HepG2 (cell line): ENCODE measurements around the gene LASP1. TPM values are rescaled to one million over a fixed set of nuclear protein-coding genes. Genes with fewer than 3 reads are reported as not detected.

Experiments
- ARNT ChIP-seq: fragments of 450-650 bp; IDR thresholded peaks from 2 replicates; pipeline ENCODE4 v1.6.1; 2017
- BORCS8-MEF2B ChIP-seq: sonication (generic); formaldehyde crosslinking; IDR thresholded peaks from 2 replicates; pipeline ENCODE4 v1.8.0; 2022; ENCODE audit warnings: mild to moderate bottlenecking, missing genetic modification reagents
- CBX2 ChIP-seq, 2 experiments: fragments of 200-600 bp in 1 of 2; sonication (generic); formaldehyde crosslinking in 1 of 2; IDR thresholded peaks; 2 replicates each; pipeline versions ENCODE4 v1.7.0 to v1.8.1; 2018 to 2022; ENCODE audit warnings: low read depth in 2 of 2, low read length in 1 of 2, mild to moderate bottlenecking in 1 of 2, missing genetic modification reagents in 1 of 2
- CERS6 ChIP-seq: sonication (generic); formaldehyde crosslinking; IDR thresholded peaks from 2 replicates; pipeline ENCODE4 v1.5.0; 2020; ENCODE audit warnings: missing genetic modification reagents
- ERF ChIP-seq: IDR thresholded peaks from 2 replicates; pipeline ENCODE4 v1.6.1; 2018; ENCODE audit warnings: missing biosample characterization, missing genetic modification reagents
- MEF2D ChIP-seq: sonication (generic); formaldehyde crosslinking; IDR thresholded peaks from 2 replicates; pipeline ENCODE4 v1.5.1; 2020; ENCODE audit warnings: mild to moderate bottlenecking, missing genetic modification reagents
- NCOA5 ChIP-seq: sonication (generic); formaldehyde crosslinking; IDR thresholded peaks from 2 replicates; pipeline ENCODE4 v1.4.0; 2020; ENCODE audit warnings: missing genetic modification reagents
- NFKB2 ChIP-seq: sonication (generic); formaldehyde crosslinking; IDR thresholded peaks from 2 replicates; pipeline ENCODE4 v1.4.0; 2020; ENCODE audit warnings: missing genetic modification reagents, borderline replicate concordance
- NFKBIZ ChIP-seq: IDR thresholded peaks from 2 replicates; pipeline ENCODE4 v1.6.1; 2018; ENCODE audit warnings: missing genetic modification reagents, missing compliant biosample characterization
- NR2C2 ChIP-seq: sonication (generic); formaldehyde crosslinking; IDR thresholded peaks from 2 replicates; pipeline ENCODE4 v1.4.0; 2020; ENCODE audit warnings: missing genetic modification reagents, mild to moderate bottlenecking, moderate library complexity, borderline replicate concordance
- SKIL ChIP-seq: sonication (generic); formaldehyde crosslinking; IDR thresholded peaks from 2 replicates; pipeline ENCODE4 v1.8.0; 2022; ENCODE audit warnings: missing genetic modification reagents, mild to moderate bottlenecking, moderate library complexity, borderline replicate concordance
- SMAD3 ChIP-seq: sonication (generic); formaldehyde crosslinking; IDR thresholded peaks from 2 replicates; pipeline ENCODE4 v1.4.0; 2020; ENCODE audit warnings: missing genetic modification reagents
- SMYD3 ChIP-seq: sonication (generic); formaldehyde crosslinking; IDR thresholded peaks from 2 replicates; pipeline ENCODE4 v1.8.1; 2023; ENCODE audit warnings: mild to moderate bottlenecking, missing genetic modification reagents
- TARDBP ChIP-seq: sonication (generic); formaldehyde crosslinking; IDR thresholded peaks from 2 replicates; pipeline ENCODE4 v1.8.0; 2022; ENCODE audit warnings: mild to moderate bottlenecking, missing genetic modification reagents
- TEF ChIP-seq: sonication (generic); formaldehyde crosslinking; IDR thresholded peaks from 2 replicates; pipeline ENCODE4 v1.5.0; 2020; ENCODE audit warnings: missing genetic modification reagents
- U2AF1 ChIP-seq: fragments of 200-400 bp; formaldehyde crosslinking; optimal IDR thresholded peaks from 2 replicates; pipeline ENCODE3; 2017; ENCODE audit warnings: mild to moderate bottlenecking, low read depth, low read length
- ZNF562 ChIP-seq: sonication (generic); formaldehyde crosslinking; IDR thresholded peaks from 2 replicates; pipeline ENCODE4 v1.8.0; 2022; ENCODE audit warnings: missing genetic modification reagents, borderline replicate concordance
- ZNF776 ChIP-seq: sonication (generic); formaldehyde crosslinking; IDR thresholded peaks from 2 replicates; pipeline ENCODE4 v1.4.0; 2020; ENCODE audit warnings: mild to moderate bottlenecking, missing genetic modification reagents
- ZNF781 ChIP-seq: sonication (generic); formaldehyde crosslinking; IDR thresholded peaks from 2 replicates; pipeline ENCODE4 v1.5.1; 2020; ENCODE audit warnings: borderline replicate concordance, mild to moderate bottlenecking, missing genetic modification reagents; ENCODE audit errors: not compliant biosample characterization
- ZSCAN21 ChIP-seq: sonication (generic); formaldehyde crosslinking; IDR thresholded peaks from 2 replicates; pipeline ENCODE4 v1.8.0; 2022; ENCODE audit warnings: mild to moderate bottlenecking, missing genetic modification reagents, moderate library complexity, borderline replicate concordance
- ZSCAN9 ChIP-seq: IDR thresholded peaks from 2 replicates; pipeline ENCODE4 v1.6.1; 2016; ENCODE audit warnings: borderline replicate concordance
- polyA plus RNA-seq, 8 experiments: library from polyadenylated mRNA; depleted of rRNA in 3 of 8; stranded (reverse) in 7 of 8; unstranded in 1 of 8; fragments of >200 nt; fragmentation: Illumina TruSeq in 4 of 8; extraction: Trizol in 4 of 8; gene quantifications; 2 replicates each; pipeline versions ENCODE4 v1.2.1 to v1.2.3, GENCODE V29; 2011 to 2016; ENCODE audit warnings: low read depth in 4 of 8, missing spikeins in 1 of 8, mixed read lengths in 1 of 8; ENCODE audit not compliant: insufficient read depth in 1 of 8
- total RNA-seq, 5 experiments: library from RNA; depleted of rRNA; stranded (reverse); fragments of >200 nt; fragmentation: Illumina TruSeq; extraction: Trizol; gene quantifications; 2 replicates each; pipeline ENCODE4 v1.2.3, GENCODE V29; 2016; ENCODE audit warnings: low read depth in 1 of 5
- TF ChIP-seq, protein P1 (sequence below): sonication (generic); formaldehyde crosslinking; IDR thresholded peaks from 2 replicates; pipeline ENCODE4 v1.5.1; 2020; ENCODE audit warnings: mild to moderate bottlenecking, missing genetic modification reagents, moderate library complexity
- TF ChIP-seq, protein P2 (sequence below): sonication (generic); formaldehyde crosslinking; conservative IDR thresholded peaks from 2 replicates; pipeline ENCODE4 v1.8.0; 2022; ENCODE audit warnings: mild to moderate bottlenecking, moderate library complexity, missing genetic modification reagents

The LASP1 gene
- total and polyA plus RNA-seq, 2 of the 13 experiments (the other 11 are each of a cell fraction or from before 2014, with no cell fraction given), result 70.1 to 97.0 TPM

DNA sequence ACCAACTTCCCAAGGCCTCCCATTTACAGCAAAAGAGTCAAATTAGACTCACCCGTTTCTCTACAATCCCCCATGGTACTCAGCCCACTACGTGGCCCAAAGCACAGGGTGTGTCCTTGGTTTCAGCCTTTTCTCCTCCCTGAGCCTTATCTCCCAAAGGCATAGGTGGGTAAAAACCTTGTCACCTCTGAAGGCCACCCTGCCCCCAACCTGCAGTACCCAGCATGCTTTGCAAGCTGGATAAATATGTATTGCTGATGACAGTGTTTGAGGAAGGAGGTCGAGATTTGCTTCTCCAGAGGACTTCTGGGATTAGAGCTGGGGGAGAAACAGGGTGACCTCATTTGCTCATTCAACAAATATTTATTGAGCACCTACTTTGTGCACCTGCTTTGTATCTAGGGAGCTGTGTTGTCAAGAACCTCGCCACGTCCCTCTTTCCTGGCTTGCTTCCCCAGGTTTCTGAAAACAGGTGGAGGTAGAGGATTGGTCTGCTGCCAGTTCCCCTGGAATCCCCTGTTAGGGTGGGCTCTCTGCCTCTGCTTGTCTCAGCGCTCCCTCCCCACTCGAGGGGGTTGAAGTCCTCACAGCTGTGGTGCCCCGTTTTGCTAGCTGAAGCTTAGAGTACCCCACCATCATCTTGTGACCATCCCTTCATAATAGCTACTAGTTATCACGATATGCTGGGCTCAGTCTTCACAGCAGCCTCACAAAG, 3.0 kb downstream of the LASP1 start (continued):
- no peak for TF ChIP-seq ZNF776 (CRISPR knock-in tag)
- no peak for TF ChIP-seq SKIL
- TF ChIP-seq BORCS8-MEF2B (CRISPR knock-in tag), result no peak
- no peak for TF ChIP-seq TEF (CRISPR knock-in tag)
- no peak for TF ChIP-seq ZSCAN21 (CRISPR knock-in tag)
- TF ChIP-seq ARNT, result no peak
- peak; percentile 62; the same call in 1 of the 2 replicates for TF ChIP-seq MEF2D (CRISPR knock-in tag)
- TF ChIP-seq ZSCAN9 (CRISPR knock-in tag), result no peak
- no peak for TF ChIP-seq SMAD3 (CRISPR knock-in tag)
- TF ChIP-seq, protein P1, sequence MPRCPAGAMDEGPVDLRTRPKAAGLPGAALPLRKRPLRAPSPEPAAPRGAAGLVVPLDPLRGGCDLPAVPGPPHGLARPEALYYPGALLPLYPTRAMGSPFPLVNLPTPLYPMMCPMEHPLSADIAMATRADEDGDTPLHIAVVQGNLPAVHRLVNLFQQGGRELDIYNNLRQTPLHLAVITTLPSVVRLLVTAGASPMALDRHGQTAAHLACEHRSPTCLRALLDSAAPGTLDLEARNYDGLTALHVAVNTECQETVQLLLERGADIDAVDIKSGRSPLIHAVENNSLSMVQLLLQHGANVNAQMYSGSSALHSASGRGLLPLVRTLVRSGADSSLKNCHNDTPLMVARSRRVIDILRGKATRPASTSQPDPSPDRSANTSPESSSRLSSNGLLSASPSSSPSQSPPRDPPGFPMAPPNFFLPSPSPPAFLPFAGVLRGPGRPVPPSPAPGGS, result no peak
- TF ChIP-seq ZNF562 (CRISPR knock-in tag), result no peak
- TF ChIP-seq ZNF781, result no peak
- TF ChIP-seq NFKBIZ (CRISPR knock-in tag), result no peak
- no peak for TF ChIP-seq CBX2 (IDR thresholded peaks at IDR 0.05; ENCODE audit: low read depth, low read length)
- no peak for TF ChIP-seq CBX2 (CRISPR knock-in tag; IDR thresholded peaks at IDR 0.05; ENCODE audit: low read depth)
- TF ChIP-seq, protein P2, sequence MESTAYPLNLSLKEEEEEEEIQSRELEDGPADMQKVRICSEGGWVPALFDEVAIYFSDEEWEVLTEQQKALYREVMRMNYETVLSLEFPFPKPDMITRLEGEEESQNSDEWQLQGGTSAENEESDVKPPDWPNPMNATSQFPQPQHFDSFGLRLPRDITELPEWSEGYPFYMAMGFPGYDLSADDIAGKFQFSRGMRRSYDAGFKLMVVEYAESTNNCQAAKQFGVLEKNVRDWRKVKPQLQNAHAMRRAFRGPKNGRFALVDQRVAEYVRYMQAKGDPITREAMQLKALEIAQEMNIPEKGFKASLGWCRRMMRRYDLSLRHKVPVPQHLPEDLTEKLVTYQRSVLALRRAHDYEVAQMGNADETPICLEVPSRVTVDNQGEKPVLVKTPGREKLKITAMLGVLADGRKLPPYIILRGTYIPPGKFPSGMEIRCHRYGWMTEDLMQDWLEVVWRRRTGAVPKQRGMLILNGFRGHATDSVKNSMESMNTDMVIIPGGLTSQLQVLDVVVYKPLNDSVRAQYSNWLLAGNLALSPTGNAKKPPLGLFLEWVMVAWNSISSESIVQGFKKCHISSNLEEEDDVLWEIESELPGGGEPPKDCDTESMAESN (CRISPR knock-in tag), result no peak
- no peak for TF ChIP-seq NCOA5
- TF ChIP-seq TARDBP, result 0 out of 2 replicates have a peak, but pooled peaks have one; percentile 30
- TF ChIP-seq U2AF1, result no peak
- TF ChIP-seq CERS6 (CRISPR knock-in tag), result no peak
- TF ChIP-seq ERF, result no peak
- TF ChIP-seq SMYD3 (CRISPR knock-in tag), result no peak
- TF ChIP-seq NFKB2 (CRISPR knock-in tag), result no peak
- peak; percentile 69 for TF ChIP-seq NR2C2 (CRISPR knock-in tag)
